Activated CD4-positive, alpha-beta T cell treated with anti-CD3 and anti-CD28 coated beads, Interleukin-2, amount 10 ng/mL, durations not matched to agents 24 days and 14 days (primary cell): ENCODE results near the gene KMT2A. TPM values are rescaled to one million over a fixed set of nuclear protein-coding genes. Genes with fewer than 3 reads are reported as not detected.
A peak's percentile ranks its signal among the peaks of the same experiment; 100 is the strongest.
"Not testable (repeated sequence)": the region's sequence is repeated elsewhere in the genome, so short reads cannot be mapped to it uniquely, and the experiment has no call there.

Experiments
- DNase-seq: peaks from one replicate; pipeline ENCODE4 v3.0.0; 2022
- H3K27ac Mint-ChIP-seq: one replicate; pipeline ENCODE4 v1.8.0; 2022; ENCODE audit warnings: mild to moderate bottlenecking, mixed read lengths
- H3K27me3 Mint-ChIP-seq: one replicate; pipeline ENCODE4 v1.8.0; 2022; ENCODE audit warnings: mixed read lengths
- H3K36me3 Mint-ChIP-seq: one replicate; pipeline ENCODE4 v1.8.0; 2022; ENCODE audit warnings: low read depth, mild to moderate bottlenecking, mixed read lengths
- H3K4me1 Mint-ChIP-seq: one replicate; pipeline ENCODE4 v1.8.0; 2021; ENCODE audit warnings: mixed read lengths
- H3K4me3 Mint-ChIP-seq: one replicate; pipeline ENCODE4 v1.8.0; 2022; ENCODE audit warnings: mild to moderate bottlenecking, moderate library complexity, mixed read lengths
- H3K9me3 Mint-ChIP-seq: one replicate; pipeline ENCODE4 v1.8.0; 2021; ENCODE audit warnings: mixed read lengths
- intact Hi-C: fragments of 100-400 bp; cut with micrococcal nuclease; formaldehyde crosslinking; loops from one replicate; pipeline ENCODE4 v1.15.1; 2023
- total RNA-seq: library from RNA; stranded (reverse); gene quantifications from 2 replicates; pipeline ENCODE4 v1.2.3, GENCODE V29; 2022

The KMT2A gene
- total RNA-seq, 1 donor from 2014 or later = 70.7 TPM

- no peak overlapping the region for H3K4me3 Mint-ChIP-seq
- H3K9me3 Mint-ChIP-seq = no peaks in the 10 kb centered on the region
- DNase-seq = peak; percentile 76
- H3K4me1 Mint-ChIP-seq = peaks cover 3% of the 10 kb centered on the region
- intact Hi-C loops = no loop called here
- H3K36me3 Mint-ChIP-seq = no peaks in the 10 kb centered on the region
- H3K27ac Mint-ChIP-seq = no peak overlapping the region
- H3K27me3 Mint-ChIP-seq = no peaks in the 10 kb centered on the region
These were observed 20.6 kb upstream of the KMT2A start for GRCh38 chr11:118415739-118416068.

- H3K27ac Mint-ChIP-seq, H3K27me3 Mint-ChIP-seq, H3K36me3 Mint-ChIP-seq, H3K9me3 Mint-ChIP-seq, H3K4me3 Mint-ChIP-seq, DNase-seq, H3K4me1 Mint-ChIP-seq, intact Hi-C loops: not testable (repeated sequence)
These were observed 19.4 kb upstream of the KMT2A start for GRCh38 chr11:118416900-118417299.

GRCh38 chr11:118417801-118418200 is 18.5 kb upstream of the KMT2A start:
- Mint-ChIP-seq H3K27ac (no peak overlapping the region), H3K4me3 (no peak overlapping the region), H3K27me3 (no peaks in the 10 kb centered on the region), H3K9me3 (no peaks in the 10 kb centered on the region), H3K36me3 (no peaks in the 10 kb centered on the region), H3K4me1 (peaks cover 3% of the 10 kb centered on the region)
- intact Hi-C loops = no loop called here
- DNase-seq = no peak

- Mint-ChIP-seq H3K27ac (no peak overlapping the region), H3K4me1 (peaks cover 3% of the 10 kb centered on the region), H3K9me3 (no peaks in the 10 kb centered on the region), H3K27me3 (no peaks in the 10 kb centered on the region), H3K4me3 (no peak overlapping the region), H3K36me3 (no peaks in the 10 kb centered on the region)
- intact Hi-C loops = no loop called here
- no peak for DNase-seq
These were observed 17.5 kb upstream of the KMT2A start for GRCh38 chr11:118418766-118419165.

- Mint-ChIP-seq H3K9me3 (no peaks in the 10 kb centered on the region), H3K36me3 (no peaks in the 10 kb centered on the region), H3K4me1 (peaks cover 4% of the 10 kb centered on the region), H3K27ac (no peak overlapping the region), H3K4me3 (no peak overlapping the region), H3K27me3 (peaks cover 19% of the 10 kb centered on the region)
- intact Hi-C loops = no loop called here
- no peak for DNase-seq
These were observed 8.6 kb upstream of the KMT2A start for GRCh38 chr11:118427707-118428106.

- peaks cover 16% of the 10 kb centered on the region for H3K4me1 Mint-ChIP-seq
- H3K9me3 Mint-ChIP-seq = no peaks in the 10 kb centered on the region
- H3K4me3 Mint-ChIP-seq = no peak overlapping the region
- intact Hi-C loops = no loop called here
- no peak overlapping the region for H3K27ac Mint-ChIP-seq
- no peaks in the 10 kb centered on the region for H3K36me3 Mint-ChIP-seq
- H3K27me3 Mint-ChIP-seq = peaks cover 18% of the 10 kb centered on the region
- DNase-seq = no peak
These were observed 5.3 kb upstream of the KMT2A start for GRCh38 chr11:118430956-118431355.

- peak overlapping the region; percentile 97 for H3K4me3 Mint-ChIP-seq
- H3K4me1 Mint-ChIP-seq = peaks cover 19% of the 10 kb centered on the region
- peak overlapping the region; percentile 92 for H3K27ac Mint-ChIP-seq
- intact Hi-C loops = no loop called here
- no peaks in the 10 kb centered on the region for H3K9me3 Mint-ChIP-seq
- peaks cover 2% of the 10 kb centered on the region for H3K36me3 Mint-ChIP-seq
- DNase-seq = no peak
- H3K27me3 Mint-ChIP-seq = peaks cover 5% of the 10 kb centered on the region
These were observed 2.2 kb upstream of the KMT2A start for GRCh38 chr11:118434123-118434552.

- H3K36me3 Mint-ChIP-seq = peaks cover 4% of the 10 kb centered on the region
- intact Hi-C loops = loop anchor here (1.0 to 5.0 kb wide), 8 partner anchors 9 to 358 kb away; partner anchors contain the start of genes ARCN1, ATP5MG, CD3D and CD3G
- H3K9me3 Mint-ChIP-seq = no peaks in the 10 kb centered on the region
- peak; percentile 86 for DNase-seq
- H3K27ac Mint-ChIP-seq = peak overlapping the region; percentile 92
- peaks cover 3% of the 10 kb centered on the region for H3K27me3 Mint-ChIP-seq
- peaks cover 25% of the 10 kb centered on the region for H3K4me1 Mint-ChIP-seq
- H3K4me3 Mint-ChIP-seq = peak overlapping the region; percentile 97
These were observed 1.6 kb upstream of the KMT2A start for GRCh38 chr11:118434553-118435289.

- Mint-ChIP-seq H3K4me1 (peaks cover 32% of the 10 kb centered on the region), H3K27ac (peak overlapping the region; percentile 92)
- intact Hi-C loops = loop anchor here (1.0 to 5.0 kb wide), 8 partner anchors 8 to 357 kb away; partner anchors contain the start of genes ARCN1, ATP5MG, CD3D and CD3G
These were observed 901 bp upstream of the KMT2A start for GRCh38 chr11:118435290-118435892.

GRCh38 chr11:118436639-118437207 is 431 bp downstream of the KMT2A start:
- Mint-ChIP-seq H3K27ac (peak overlapping the region; percentile 80), H3K36me3 (peaks cover 15% of the 10 kb centered on the region), H3K9me3 (no peaks in the 10 kb centered on the region), H3K4me3 (peak overlapping the region; percentile 86), H3K4me1 (peaks cover 42% of the 10 kb centered on the region), H3K27me3 (no peaks in the 10 kb centered on the region)
- no peak for DNase-seq
- intact Hi-C loops = loop anchor here (2.0 to 5.0 kb wide), 6 partner anchors 94 to 434 kb away; partner anchors contain the start of genes ARCN1, CD3D, CD3G and DDX6

More at GRCh38 chr11:118435290-118435892, 901 bp upstream of the KMT2A start:
- Mint-ChIP-seq H3K36me3 (peaks cover 10% of the 10 kb centered on the region), H3K9me3 (no peaks in the 10 kb centered on the region), H3K4me3 (peak overlapping the region; percentile 97), H3K27me3 (peaks cover 3% of the 10 kb centered on the region)
- DNase-seq = peak; percentile 90

GRCh38 chr11:118437208-118438125 is 1.2 kb downstream of the KMT2A start:
- Mint-ChIP-seq H3K4me1 (peaks cover 50% of the 10 kb centered on the region), H3K27ac (peak overlapping the region; percentile 80), H3K4me3 (peak overlapping the region; percentile 86), H3K36me3 (peaks cover 19% of the 10 kb centered on the region), H3K9me3 (no peaks in the 10 kb centered on the region), H3K27me3 (no peaks in the 10 kb centered on the region)
- intact Hi-C loops = loop anchor here (1.0 to 5.0 kb wide), 9 partner anchors 11 to 435 kb away; partner anchors contain the start of genes ARCN1, CD3D, CD3G and DDX6
- peak; percentile 80 for DNase-seq

GRCh38 chr11:118438314-118438931 is 2.1 kb downstream of the KMT2A start:
- peak; percentile 88 for DNase-seq
- intact Hi-C loops = loop anchor here (1.0 to 5.0 kb wide), 8 partner anchors 10 to 392 kb away; partner anchors contain the start of genes ARCN1, CD3D, CD3G and DDX6
- Mint-ChIP-seq H3K4me1 (peaks cover 59% of the 10 kb centered on the region), H3K27ac (peak overlapping the region; percentile 80), H3K36me3 (peaks cover 19% of the 10 kb centered on the region), H3K4me3 (peak overlapping the region; percentile 86), H3K27me3 (no peaks in the 10 kb centered on the region), H3K9me3 (no peaks in the 10 kb centered on the region)

- Mint-ChIP-seq H3K27ac (peak overlapping the region; percentile 56), H3K4me3 (peak overlapping the region; percentile 86), H3K36me3 (peaks cover 21% of the 10 kb centered on the region), H3K27me3 (no peaks in the 10 kb centered on the region), H3K9me3 (no peaks in the 10 kb centered on the region), H3K4me1 (peaks cover 65% of the 10 kb centered on the region)
- intact Hi-C loops = loop anchor here (2.0 to 5.0 kb wide), 7 partner anchors 97 to 443 kb away; partner anchors contain the start of genes ARCN1, CD3D, CD3G and CXCR5
- DNase-seq = peak; percentile 61
These were observed 3.4 kb downstream of the KMT2A start for GRCh38 chr11:118439646-118440045.
